HuH-7 (cell line): ENCODE measurements around the gene DLG2.
A peak's percentile ranks its signal among the peaks of the same experiment; 100 is the strongest.

ENCODE experiments used
- DNase-seq: peaks from one replicate; pipeline ENCODE4 v3.0.0; 2011; ENCODE audit warnings: low spot score

DLG2 gene

DNA sequence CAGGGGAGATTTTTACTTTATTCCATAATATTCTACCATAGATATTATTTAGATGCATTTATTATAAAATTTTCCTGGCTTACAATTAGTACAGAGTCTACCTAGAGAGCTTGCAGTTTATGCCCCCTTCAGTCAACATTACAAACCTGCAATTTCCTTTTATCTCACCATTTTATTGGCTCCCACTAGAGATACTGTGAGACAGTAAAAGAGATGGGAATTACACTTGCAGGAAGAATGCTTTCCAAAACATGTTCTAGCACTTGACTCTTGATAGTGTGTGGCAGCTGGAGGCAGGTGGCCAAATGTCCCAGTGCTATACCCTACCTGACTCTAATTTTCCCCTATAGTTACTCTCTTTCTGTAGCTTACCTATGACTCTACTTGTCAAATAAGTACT lies 863.2 kb downstream of the DLG2 start:
- DNase-seq: no peak

GRCh38 chr11:84757711-84758110 lies 869.4 kb downstream of the DLG2 start:
- no peak for DNase-seq

GRCh38 chr11:84751371-84751770 lies 875.8 kb downstream of the DLG2 start:
- no peak for DNase-seq

- no peak for DNase-seq
Observed at GRCh38 chr11:84747871-84748270, 879.3 kb downstream of the DLG2 start.

DNA sequence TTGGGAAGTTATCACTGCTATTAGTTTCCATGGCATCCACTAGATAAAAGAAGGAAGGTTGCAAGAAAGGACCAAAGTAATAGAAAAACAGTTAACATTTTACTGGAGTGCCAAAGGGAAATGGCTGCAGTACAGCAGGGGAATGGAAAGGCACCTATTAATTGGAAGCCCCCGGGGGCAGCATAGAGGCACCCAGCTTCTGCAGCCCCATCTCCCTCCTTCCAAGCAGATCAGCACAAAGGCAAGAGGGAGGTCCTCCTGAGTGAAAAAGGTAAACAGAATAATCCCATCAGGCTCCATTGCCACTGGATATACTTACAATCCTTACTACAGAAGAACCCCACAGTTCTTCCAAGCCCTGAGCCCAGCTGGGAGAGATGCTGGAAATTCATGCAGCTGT lies 887.1 kb downstream of the DLG2 start:
- DNase-seq: no peak

DNA sequence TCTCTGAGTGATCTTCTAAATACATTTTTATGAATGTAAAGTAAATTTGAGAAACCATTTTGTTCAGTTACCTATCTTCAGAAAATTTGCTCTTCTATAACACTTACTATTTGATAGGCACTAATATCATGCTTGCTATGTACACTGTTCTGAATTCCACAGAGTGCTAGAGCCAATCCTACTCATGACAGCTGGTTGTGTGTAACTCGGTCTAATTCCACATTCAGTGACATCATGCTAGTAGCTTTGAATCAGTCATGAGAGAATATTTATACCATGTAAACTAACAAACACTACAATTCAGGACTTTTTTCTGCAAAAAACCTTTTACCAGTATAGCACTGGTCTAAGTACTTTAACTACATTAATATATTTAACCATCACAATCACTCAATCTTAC lies 902.9 kb downstream of the DLG2 start:
- no peak for DNase-seq

DNA sequence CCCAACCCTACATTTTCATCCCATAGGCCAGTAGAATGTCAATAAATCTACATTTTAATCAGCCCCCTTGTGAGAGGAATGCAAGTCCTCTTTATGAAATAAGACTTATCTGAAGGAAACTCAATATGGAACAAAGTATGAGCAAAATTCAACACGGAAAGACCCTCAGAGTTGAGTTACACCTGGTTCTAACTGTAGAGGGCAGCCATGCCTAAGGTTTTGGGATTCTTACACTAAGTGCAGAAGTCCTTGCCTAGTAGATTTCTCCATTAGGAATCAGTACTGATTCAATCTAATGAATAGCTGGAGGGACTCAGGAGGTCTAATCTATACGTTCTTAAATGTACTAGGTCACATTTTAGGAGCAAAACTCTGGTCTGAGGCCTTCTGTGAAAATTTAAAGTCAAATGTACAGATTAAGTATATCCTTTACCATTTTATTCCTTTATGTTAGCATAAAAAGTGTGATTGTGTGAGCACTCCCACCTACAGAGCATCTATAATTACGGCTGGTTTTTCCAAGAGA lies 904.5 kb downstream of the DLG2 start:
- DNase-seq: no peak

- DNase-seq: no peak
Observed at GRCh38 chr11:84721561-84721961, 905.6 kb downstream of the DLG2 start.

DNA sequence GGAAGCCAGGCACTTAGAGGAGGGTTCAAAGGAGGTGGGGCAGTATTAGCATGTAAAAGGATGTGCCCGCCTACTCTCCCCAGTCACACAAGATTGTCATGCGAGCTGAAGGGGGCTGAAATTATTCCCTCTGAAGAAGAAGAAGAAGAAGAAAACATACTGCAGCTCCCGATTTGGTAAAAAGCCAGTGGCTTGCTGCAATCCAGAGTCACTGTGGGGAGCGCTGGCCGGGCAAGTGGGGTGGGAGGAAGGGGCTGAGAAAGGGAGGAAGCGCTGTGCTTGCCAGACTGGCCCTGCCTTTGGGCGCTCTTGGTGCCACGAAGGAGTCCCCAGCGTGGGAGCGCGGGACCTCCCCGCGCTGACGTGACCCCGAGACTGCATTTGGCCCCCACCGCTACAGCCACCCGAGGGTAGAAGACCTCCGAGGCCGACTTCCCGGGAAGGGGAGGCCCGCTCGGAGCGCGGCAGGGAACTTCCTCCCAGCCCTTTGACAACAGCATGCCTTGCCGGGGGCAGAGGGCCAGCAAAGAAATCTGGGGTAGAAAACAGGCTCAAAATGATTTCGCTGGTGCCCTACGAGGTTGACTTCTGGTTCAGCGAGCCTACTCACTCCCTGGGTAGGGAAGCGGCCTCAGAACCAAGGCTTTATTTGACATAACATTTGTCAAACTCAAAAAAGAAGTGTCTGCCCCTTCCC lies 906.3 kb downstream of the DLG2 start:
- no peak for DNase-seq

DNA sequence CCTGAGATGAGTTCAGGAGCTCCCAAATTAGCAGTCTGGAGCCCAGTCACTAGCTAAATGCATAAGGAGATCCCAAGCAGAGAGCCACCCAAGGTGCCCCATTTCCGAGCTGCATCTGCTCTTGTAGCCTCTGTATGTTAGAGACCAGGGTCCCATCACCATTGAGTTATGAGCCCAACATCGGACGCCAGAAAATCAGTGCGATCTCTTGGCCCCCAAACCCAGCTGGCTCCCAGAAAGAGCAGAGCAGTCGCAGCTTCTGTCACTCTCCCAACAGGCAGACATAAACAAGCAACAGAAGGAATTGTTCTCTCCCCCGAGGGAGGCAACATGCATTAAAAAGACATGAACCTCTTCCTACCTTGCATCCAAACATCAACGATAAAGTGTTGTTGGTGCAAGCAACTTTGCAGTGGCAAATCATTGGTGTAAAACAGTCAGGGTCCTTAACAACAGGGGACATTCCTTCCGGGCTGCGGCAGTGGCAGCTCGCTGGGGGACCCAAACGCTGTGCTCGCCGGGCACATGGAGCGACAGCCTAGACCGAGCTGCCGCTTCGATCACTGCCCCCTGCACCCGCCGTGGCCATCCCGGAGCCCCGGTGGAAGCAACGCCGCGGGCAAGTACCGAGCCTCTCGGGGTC lies 907.1 kb downstream of the DLG2 start:
- DNase-seq: no peak

DNA sequence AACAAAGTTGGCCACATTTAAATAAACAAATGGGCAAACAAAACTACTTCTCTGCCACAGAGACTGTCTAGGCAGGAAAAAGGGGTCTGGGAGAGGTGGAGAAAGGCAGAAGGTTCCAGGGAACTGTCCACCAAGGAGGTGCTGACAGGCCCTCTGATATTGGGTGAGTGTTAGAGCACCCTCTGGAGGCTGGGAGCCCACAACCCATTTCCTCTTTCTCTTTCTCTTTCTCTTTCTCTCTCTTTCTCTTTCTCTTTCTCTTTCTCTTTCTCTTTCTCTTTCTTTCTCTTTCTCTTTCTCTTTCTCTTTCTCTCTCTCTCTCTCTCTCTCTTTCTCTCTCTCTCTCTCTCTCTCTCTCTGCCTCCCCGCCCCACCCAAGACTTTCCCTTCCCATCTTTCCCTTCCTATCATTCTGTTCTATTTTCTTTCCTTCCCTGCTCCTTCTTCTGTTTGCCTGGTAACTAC lies 912.8 kb downstream of the DLG2 start:
- DNase-seq: peak; percentile 50

DNA sequence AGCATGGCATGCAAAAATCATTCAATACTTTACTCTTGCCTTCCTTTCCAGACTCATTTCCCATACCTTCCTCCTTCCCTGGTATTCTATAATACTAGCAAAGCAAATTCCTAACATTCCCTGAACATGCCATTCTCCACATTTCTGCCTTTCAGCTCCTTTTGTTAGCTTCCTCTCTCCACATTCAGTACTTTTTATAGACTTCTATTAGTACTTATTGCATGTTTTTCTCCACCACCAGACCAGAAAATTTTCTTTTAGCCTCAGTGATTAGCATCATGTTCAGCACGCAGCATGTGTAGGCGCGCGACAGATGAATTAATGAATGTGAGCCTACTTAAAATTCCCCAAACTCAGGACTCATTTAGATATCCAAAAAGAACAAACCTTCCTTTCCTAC lies 935.3 kb downstream of the DLG2 start:
- no peak for DNase-seq

DNA sequence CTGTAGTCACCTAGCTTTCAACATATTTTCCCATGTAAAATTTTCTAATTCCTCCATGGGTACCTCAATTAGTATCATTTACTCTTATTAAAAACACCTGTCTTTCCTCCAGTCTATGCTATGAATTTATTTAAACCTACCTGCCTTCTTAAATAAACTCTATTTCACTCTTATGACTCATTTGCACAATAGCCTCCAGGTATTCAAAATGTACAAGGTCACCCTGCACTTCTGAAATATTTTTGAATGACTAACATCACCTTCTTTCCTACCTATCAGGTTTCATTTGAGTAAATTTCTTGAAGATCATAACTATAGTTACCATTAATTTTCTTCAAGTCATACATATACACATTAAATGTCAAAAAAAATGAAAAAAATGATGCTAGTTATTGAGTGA lies 939.7 kb downstream of the DLG2 start:
- no peak for DNase-seq

DNA sequence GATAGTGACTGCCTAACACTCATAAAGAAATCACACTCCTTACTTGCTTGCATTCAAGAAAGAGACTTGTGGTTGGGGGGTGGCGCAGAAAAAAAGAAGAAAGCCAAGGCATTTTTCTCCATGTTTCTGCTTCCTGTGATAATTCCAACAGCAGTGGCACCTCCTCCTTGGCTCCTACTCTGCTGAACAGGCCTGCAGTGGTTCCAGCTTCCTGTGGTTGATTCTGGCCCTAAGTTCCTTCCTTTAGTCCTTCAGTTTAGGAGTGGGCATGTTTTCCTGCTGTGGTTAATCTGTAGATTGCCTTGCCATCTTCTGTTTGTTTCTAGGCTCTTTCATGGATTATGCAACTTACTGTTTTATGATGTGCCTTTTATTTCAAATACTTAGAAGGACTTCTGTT lies 940.4 kb downstream of the DLG2 start:
- DNase-seq: no peak

DNA sequence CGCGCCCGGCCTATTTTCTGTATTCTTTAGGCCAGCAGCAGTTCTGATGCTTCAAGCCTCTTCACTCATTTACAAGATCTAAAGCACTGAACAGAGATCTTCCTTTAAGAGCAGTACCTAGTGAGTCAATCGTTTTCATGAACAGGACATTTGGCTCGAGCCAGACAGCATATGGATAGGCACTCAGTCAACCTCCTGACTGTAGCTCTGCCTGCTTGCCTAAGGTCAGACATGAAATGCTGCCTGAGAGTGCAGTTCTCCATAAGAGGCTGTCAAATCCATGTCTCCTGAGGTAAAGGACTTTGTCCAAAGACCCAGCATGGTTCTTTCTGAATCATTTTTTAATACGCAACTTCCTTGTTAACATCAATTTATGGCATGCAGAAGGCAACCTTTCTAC lies 941.2 kb downstream of the DLG2 start:
- no peak for DNase-seq

DNA sequence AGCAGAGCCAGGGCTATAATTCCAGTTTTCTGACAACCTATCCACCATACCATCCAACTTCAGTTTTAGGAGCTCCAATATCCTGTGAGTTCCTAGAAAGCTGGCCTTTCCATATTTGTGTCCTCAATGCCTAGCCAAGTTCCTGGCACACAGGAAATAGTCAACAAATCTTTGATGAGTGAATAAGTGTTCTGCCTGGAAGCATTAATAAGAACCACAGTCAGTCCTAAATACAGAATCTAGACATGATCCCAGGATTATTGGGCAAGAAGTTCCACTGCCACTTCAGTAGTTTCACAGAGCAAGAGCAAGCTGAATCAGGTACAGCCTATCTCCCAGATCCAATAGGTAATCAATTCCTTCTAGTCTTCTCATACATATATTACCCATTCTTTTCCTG lies 942.0 kb downstream of the DLG2 start:
- DNase-seq: no peak

DNA sequence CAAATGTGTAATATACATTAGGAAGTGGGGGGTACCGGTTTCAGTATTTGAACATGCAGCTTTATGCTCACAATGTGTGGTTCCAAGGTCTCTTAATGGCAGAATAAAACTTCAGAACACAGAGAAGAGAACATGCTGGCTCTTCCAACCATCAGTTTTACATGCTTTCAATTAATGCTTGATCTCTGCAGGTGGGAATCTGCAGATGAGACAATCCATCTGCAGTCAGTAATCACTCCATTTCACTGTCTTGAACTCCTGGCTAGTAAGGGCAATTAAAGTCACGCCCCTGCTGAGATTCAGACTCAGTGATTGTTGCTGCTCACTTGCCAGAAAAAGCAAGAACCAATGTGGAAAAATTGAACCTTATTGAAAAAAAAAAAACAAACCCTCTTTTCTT lies 945.7 kb downstream of the DLG2 start:
- no peak for DNase-seq

GRCh38 chr11:84675396-84676025 lies 951.6 kb downstream of the DLG2 start:
- no peak for DNase-seq

- DNase-seq: no peak
Observed at GRCh38 chr11:84673753-84674152, 953.4 kb downstream of the DLG2 start.

DNA sequence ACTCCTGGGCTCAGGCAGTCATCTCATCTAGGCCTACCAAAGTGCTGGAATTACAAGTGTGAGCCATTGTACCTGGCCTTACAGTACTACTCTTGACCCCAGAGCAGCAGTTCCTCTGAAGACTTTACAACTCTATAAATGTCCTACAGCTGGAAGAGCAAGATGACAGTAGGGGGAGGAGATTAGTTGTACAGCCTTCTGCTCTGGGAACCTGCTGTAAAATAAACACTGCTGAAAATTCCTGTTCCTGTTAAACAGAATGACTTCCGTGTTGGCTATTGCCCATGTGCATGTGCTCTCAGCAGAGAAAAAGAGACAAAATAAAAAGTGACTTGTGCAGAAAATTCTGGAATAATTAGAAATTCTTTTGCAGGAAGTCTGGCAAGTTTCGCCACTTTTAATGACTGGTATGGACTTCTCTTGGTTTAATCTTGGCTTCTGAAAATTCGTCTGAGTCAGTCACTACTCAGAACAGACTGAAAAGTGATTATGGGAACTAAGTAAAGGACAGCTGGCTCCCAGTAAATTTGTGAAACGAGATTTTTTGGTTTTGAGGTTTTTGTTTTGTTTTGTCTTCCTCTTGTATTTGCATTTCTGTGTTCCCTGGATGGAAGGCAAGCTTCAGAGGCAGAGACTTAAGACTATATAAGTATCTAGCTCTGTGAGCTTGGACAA lies 955.7 kb downstream of the DLG2 start:
- no peak for DNase-seq

- no peak for DNase-seq
Observed at GRCh38 chr11:84663731-84664130, 963.4 kb downstream of the DLG2 start.

DNA sequence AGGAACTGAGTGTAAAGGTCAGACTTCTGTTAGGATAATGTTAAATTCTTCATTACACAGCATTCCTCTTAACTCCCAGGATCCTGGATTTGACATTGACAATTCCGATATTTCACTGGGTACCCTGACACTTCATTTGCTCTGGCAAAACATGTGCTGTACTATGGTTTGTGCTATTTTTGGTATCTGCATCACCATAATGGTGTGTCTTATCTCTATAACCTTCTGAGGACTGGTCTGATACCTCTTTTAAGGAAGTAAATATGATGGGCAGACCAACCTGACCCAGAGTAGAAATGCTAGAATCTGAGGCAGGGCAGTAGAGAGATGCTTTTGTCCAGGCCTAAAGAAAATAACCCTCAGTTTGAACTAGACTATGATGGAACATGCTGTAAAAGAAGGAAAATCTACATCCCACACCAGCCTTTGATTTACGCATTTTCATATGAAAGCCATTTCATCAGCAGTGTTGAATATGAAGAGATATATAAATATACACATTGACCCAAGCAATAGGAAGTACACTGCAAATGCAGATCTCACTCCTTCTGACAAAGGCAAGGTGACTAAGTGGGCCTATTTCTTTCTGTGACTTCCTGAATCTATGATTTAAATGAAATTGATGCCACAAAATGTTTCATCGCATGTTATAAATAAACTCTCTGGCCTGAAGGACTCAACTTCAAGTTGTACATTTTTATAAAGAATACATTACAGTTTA lies 966.7 kb downstream of the DLG2 start:
- DNase-seq: no peak
